HEK293T (cell line): ENCODE results near the gene TFG.

Experiments
- ARNT ChIP-seq: fragments of 450-650 bp; IDR thresholded peaks from 2 replicates; pipeline ENCODE4 v1.6.1; 2017; ENCODE audit warnings: mild to moderate bottlenecking
- FOXA1 ChIP-seq: fragments of 450-650 bp; IDR thresholded peaks from 2 replicates; pipeline ENCODE4 v1.6.1; 2016; ENCODE audit warnings: mild to moderate bottlenecking
- FOXK2 ChIP-seq: fragments of 450-650 bp; IDR thresholded peaks from 2 replicates; pipeline ENCODE4 v1.6.1; 2016; ENCODE audit warnings: mild to moderate bottlenecking
- FOXM1 ChIP-seq: fragments of 450-650 bp; IDR thresholded peaks from 2 replicates; pipeline ENCODE4 v1.6.1; 2017; ENCODE audit warnings: mild to moderate bottlenecking, borderline replicate concordance
- LEF1 ChIP-seq: fragments of 450-650 bp; IDR thresholded peaks from 2 replicates; pipeline ENCODE4 v1.6.1; 2017; ENCODE audit warnings: mild to moderate bottlenecking, borderline replicate concordance
- SP1 ChIP-seq: fragments of 450-650 bp; IDR thresholded peaks from 2 replicates; pipeline ENCODE4 v1.6.1; 2017

DNA sequence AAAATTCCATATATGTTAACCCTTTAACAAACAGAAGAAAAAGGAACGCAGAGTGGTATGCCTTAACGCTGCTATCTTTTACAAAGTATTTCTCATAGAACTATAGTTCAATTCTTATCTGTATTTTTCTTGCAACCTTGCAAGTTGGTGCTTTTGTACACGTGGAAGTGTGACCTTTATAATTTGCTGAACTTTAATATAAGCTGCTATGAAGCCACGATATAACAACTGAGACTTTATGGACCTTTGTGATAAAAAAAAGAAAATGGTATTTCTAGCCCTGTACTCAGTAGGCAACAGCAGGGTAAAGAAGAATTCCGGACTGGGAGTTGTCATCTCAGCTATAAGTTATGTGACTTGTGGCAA is 6.3 kb upstream of the TFG start:
- no peak for TF ChIP-seq FOXK2
- no peak for TF ChIP-seq FOXA1
- no peak for TF ChIP-seq FOXM1
- TF ChIP-seq ARNT, result no peak
- no peak for TF ChIP-seq SP1
- no peak for TF ChIP-seq LEF1
